Diencephalon (tissue), 1 donor: ENCODE data around the gene TLR3. TPM values are rescaled to one million over a fixed set of nuclear protein-coding genes. Genes with fewer than 3 reads are reported as not detected.

Experiments used
- small RNA-seq: library from RNA; depleted of rRNA; stranded (forward); fragments of <200 nt; gene quantifications from one replicate; pipeline ENCODE3, GENCODE V24; 2014
- total RNA-seq: library from RNA; depleted of rRNA; stranded (reverse); fragments of >200 nt; gene quantifications from one replicate; pipeline ENCODE4 v1.2.3, GENCODE V29; 2014

The TLR3 gene
- total RNA-seq, result 2.1 TPM

GRCh38 chr4:186068581-186069348, at the start of gene TLR3:
TLR3 (plus strand) TSS chr4:186069156; CDS start chr4:186076620, 7,464 bp downstream.

GRCh38 chr4:186104114-186104889, 35.3 kb downstream of the TLR3 start, which contains the start of gene FAM149A:
FAM149A (plus strand) TSS chr4:186104704.

Small RNAs within 50 kb of the gene (small RNA-seq; reads per million reads assigned to genes)
- gene RF00322 (not detected), gene RNU4-64P (not detected)

Other genes starting within 250 kb of the TLR3 start
- gene FAM149A, start 35.5 kb downstream of the TLR3 start, total RNA-seq, result 36.4 TPM
- gene CYP4V2, start 122.4 kb downstream of the TLR3 start, total RNA-seq, result 11.1 TPM
- 0.69 TPM for gene KLKB1, start 158.4 kb downstream of the TLR3 start, total RNA-seq
- gene F11, start 197.0 kb downstream of the TLR3 start, total RNA-seq, result not detected